ENCODE measurements around the gene PRPS2. TPM values are rescaled to one million over a fixed set of nuclear protein-coding genes. Genes with fewer than 3 reads are reported as not detected.

Gene PRPS2
- polyA plus RNA-seq, 1 of the 3 experiments (the other 2 are of a cell fraction), result 11.1 TPM

DNA sequence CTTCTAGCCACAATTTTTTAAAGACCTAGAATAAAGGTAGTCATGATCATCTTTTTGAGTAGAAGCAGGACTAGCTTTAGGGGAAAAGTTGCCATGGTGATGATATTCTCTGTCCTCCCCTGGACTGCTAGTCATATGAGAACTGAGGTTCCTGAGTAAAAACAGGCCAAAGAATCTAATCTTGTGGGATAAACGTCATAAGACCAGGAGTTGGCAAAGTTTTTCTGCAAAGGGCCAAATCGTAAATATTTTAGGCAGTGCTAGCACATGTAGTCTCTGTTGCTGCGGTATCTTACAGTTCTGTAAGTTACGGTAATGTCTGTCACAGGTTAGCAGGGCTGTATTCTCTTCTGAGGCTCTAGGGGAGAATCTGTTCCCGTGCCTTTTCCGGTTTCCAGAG, 3.4 kb downstream of the PRPS2 start:
- CTCF ChIA-PET, result interaction anchor here (0.9 kb wide), 1 partner anchor 20 kb away, joined by 3 read pairs; no protein-coding TSS in a partner anchor
- Histone ChIP-seq H3K4me1 (ENCODE audit: control insufficient read depth in 1 of 2, insufficient read depth in 2 of 2, low read depth in 1 of 2, low read length in 1 of 2) (no peaks in the 10 kb centered on the region; a peak in 1 of 4 replicates), H4K20me1 (ENCODE audit: insufficient read depth) (no peaks in the 10 kb centered on the region), H3K4me3 (ENCODE audit: low read depth in 2 of 2, low read length in 1 of 2) (no peak overlapping the region), H3K9me3 (no peaks in the 10 kb centered on the region), H3K27ac (ENCODE audit: low read depth in 2 of 2, low read length in 1 of 2) (no peak overlapping the region), H3K79me2 (ENCODE audit: insufficient read depth) (no peaks in the 10 kb centered on the region), H3K36me3 (replicated peaks in 1 of 2; ENCODE audit: control insufficient read depth in 1 of 2, insufficient read depth in 2 of 2, low read length in 1 of 2) (no peaks in the 10 kb centered on the region), H3K27me3 (ENCODE audit: insufficient read depth) (no peaks in the 10 kb centered on the region), H3K4me2 (no peak overlapping the region), H2AFZ (ENCODE audit: low read depth) (no peak overlapping the region), H3K9ac (no peak overlapping the region), H3K9me2 (no peaks in the 10 kb centered on the region), H3F3A (replicated peaks; ENCODE audit: insufficient read depth) (no peaks in the 10 kb centered on the region)
- no peak for DNase-seq
- 64% methylated on average over 6 of the region's 6 CpGs for WGBS (ENCODE audit: low lambda C conversion rate)
- POLR2A ChIA-PET, result no interaction called here
- no peak for TF ChIP-seq ELF1 (IDR thresholded peaks at IDR 0.05)
- TF ChIP-seq, protein P1, sequence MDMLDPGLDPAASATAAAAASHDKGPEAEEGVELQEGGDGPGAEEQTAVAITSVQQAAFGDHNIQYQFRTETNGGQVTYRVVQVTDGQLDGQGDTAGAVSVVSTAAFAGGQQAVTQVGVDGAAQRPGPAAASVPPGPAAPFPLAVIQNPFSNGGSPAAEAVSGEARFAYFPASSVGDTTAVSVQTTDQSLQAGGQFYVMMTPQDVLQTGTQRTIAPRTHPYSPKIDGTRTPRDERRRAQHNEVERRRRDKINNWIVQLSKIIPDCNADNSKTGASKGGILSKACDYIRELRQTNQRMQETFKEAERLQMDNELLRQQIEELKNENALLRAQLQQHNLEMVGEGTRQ (IDR thresholded peaks at IDR 0.05; ENCODE audit: borderline replicate concordance, low read depth, low read length), result no peak
- TF ChIP-seq, protein P2, sequence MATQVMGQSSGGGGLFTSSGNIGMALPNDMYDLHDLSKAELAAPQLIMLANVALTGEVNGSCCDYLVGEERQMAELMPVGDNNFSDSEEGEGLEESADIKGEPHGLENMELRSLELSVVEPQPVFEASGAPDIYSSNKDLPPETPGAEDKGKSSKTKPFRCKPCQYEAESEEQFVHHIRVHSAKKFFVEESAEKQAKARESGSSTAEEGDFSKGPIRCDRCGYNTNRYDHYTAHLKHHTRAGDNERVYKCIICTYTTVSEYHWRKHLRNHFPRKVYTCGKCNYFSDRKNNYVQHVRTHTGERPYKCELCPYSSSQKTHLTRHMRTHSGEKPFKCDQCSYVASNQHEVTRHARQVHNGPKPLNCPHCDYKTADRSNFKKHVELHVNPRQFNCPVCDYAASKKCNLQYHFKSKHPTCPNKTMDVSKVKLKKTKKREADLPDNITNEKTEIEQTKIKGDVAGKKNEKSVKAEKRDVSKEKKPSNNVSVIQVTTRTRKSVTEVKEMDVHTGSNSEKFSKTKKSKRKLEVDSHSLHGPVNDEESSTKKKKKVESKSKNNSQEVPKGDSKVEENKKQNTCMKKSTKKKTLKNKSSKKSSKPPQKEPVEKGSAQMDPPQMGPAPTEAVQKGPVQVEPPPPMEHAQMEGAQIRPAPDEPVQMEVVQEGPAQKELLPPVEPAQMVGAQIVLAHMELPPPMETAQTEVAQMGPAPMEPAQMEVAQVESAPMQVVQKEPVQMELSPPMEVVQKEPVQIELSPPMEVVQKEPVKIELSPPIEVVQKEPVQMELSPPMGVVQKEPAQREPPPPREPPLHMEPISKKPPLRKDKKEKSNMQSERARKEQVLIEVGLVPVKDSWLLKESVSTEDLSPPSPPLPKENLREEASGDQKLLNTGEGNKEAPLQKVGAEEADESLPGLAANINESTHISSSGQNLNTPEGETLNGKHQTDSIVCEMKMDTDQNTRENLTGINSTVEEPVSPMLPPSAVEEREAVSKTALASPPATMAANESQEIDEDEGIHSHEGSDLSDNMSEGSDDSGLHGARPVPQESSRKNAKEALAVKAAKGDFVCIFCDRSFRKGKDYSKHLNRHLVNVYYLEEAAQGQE (IDR thresholded peaks at IDR 0.05; ENCODE audit: low read depth, low read length), result no peak
- TF ChIP-seq POLR2AphosphoS5 (IDR thresholded peaks at IDR 0.05; ENCODE audit: low read depth, low read length), result no peak
- TF ChIP-seq, protein P3, sequence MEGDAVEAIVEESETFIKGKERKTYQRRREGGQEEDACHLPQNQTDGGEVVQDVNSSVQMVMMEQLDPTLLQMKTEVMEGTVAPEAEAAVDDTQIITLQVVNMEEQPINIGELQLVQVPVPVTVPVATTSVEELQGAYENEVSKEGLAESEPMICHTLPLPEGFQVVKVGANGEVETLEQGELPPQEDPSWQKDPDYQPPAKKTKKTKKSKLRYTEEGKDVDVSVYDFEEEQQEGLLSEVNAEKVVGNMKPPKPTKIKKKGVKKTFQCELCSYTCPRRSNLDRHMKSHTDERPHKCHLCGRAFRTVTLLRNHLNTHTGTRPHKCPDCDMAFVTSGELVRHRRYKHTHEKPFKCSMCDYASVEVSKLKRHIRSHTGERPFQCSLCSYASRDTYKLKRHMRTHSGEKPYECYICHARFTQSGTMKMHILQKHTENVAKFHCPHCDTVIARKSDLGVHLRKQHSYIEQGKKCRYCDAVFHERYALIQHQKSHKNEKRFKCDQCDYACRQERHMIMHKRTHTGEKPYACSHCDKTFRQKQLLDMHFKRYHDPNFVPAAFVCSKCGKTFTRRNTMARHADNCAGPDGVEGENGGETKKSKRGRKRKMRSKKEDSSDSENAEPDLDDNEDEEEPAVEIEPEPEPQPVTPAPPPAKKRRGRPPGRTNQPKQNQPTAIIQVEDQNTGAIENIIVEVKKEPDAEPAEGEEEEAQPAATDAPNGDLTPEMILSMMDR (IDR thresholded peaks at IDR 0.05), result no peak
- no peak for TF ChIP-seq EP300 (IDR thresholded peaks at IDR 0.05; ENCODE audit: borderline replicate concordance in 1 of 2, low read depth in 1 of 2, low read length in 1 of 2)
- TF ChIP-seq RFX5 (IDR thresholded peaks at IDR 0.05; ENCODE audit: low read length), result no peak
- TF ChIP-seq FOSL2 (IDR thresholded peaks at IDR 0.05; ENCODE audit: borderline replicate concordance, low read depth), result no peak
- TF ChIP-seq, protein P4, sequence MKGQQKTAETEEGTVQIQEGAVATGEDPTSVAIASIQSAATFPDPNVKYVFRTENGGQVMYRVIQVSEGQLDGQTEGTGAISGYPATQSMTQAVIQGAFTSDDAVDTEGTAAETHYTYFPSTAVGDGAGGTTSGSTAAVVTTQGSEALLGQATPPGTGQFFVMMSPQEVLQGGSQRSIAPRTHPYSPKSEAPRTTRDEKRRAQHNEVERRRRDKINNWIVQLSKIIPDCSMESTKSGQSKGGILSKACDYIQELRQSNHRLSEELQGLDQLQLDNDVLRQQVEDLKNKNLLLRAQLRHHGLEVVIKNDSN (IDR thresholded peaks at IDR 0.05; ENCODE audit: borderline replicate concordance, low read depth), result no peak
- TF ChIP-seq GABPA (IDR thresholded peaks at IDR 0.05; ENCODE audit: low read depth), result no peak
- no peak for TF ChIP-seq EZH2phosphoT487 (IDR thresholded peaks at IDR 0.05; ENCODE audit: borderline replicate concordance, low read depth)
- no peak for TF ChIP-seq JUND (IDR thresholded peaks at IDR 0.05)
- TF ChIP-seq GATA2 (CRISPR knock-in tag; IDR thresholded peaks at IDR 0.05), result no peak
- TF ChIP-seq RAD21 (IDR thresholded peaks at IDR 0.05; ENCODE audit: low read length), result no peak
- no peak for TF ChIP-seq MXI1 (IDR thresholded peaks at IDR 0.05; ENCODE audit: low read depth, low read length)
- no peak for TF ChIP-seq SIN3A (IDR thresholded peaks at IDR 0.05; ENCODE audit: borderline replicate concordance, low read depth, low read length)
